A549 (cell line): ENCODE results near the gene SSH2. TPM values are rescaled to one million over a fixed set of nuclear protein-coding genes. Genes with fewer than 3 reads are reported as not detected.
"Not testable (repeated sequence)": the region's sequence is repeated elsewhere in the genome, so short reads cannot be mapped to it uniquely, and the experiment has no call there.

Experiments
- ATAC-seq, 2 experiments: fragments of 200-7000 bp in 1 of 2; fragments of >200 bp in 1 of 2; cut with Nextera tagmentation in 1 of 2; cut with Tn5 transposase in 1 of 2; 3 replicates each; pipeline versions ENCODE4 v1.8.0 to v1.9.1; 2018 to 2020; ENCODE audit warnings: mild to moderate bottlenecking in 1 of 2, moderate library complexity in 1 of 2
- CTCF ChIA-PET: fragments of 300-600 bp; sonication (Branson Sonifier 250); formaldehyde crosslinking; extraction: SDS; loops from one replicate; lab custom pipeline; 2021; ENCODE audit warnings: antibody characterized with exemption, inconsistent platforms; lab: Yijun Ruan, JAX
- POLR2A ChIA-PET: fragments of 350-600 bp; formaldehyde crosslinking; extraction: SDS; loops from one replicate; lab custom pipeline; 2021; ENCODE audit warnings: antibody characterized with exemption, inconsistent platforms; lab: Yijun Ruan, JAX
- DNase-seq, 2 experiments: peaks; one replicate each; pipeline versions ENCODE4 v3.0.0 to v3.0.0-alpha.2; 2011 to 2016; ENCODE audit warnings: low read depth in 1 of 2, low spot score in 1 of 2
- FAIRE-seq: peaks from 2 replicates; lab custom pipeline; 2011; peaks lifted over from hg19 to GRCh38; lab: Jason Lieb, UNC
- H3K27ac ChIP-seq, 2 experiments: fragments of >200 bp; sonication (Bioruptor Twin); formaldehyde crosslinking; 3 replicates each; pipeline ENCODE4 v1.5.1; 2016 to 2017
- H3K4me1 ChIP-seq: fragments of >200 bp; sonication (Bioruptor Twin); formaldehyde crosslinking; 3 replicates; pipeline ENCODE4 v1.6.1; 2016
- H3K4me2 ChIP-seq: fragments of >200 bp; sonication (Bioruptor Twin); formaldehyde crosslinking; 3 replicates; pipeline ENCODE4 v1.6.1; 2016
- H3K4me3 ChIP-seq: fragments of >200 bp; sonication (Bioruptor Twin); formaldehyde crosslinking; 3 replicates; pipeline ENCODE4 v1.5.1; 2016
- H3K9me3 ChIP-seq: fragments of >200 bp; sonication (Bioruptor Twin); formaldehyde crosslinking; 3 replicates; pipeline ENCODE4 v1.6.1; 2016
- BHLHE40 ChIP-seq: IDR thresholded peaks from 2 replicates; pipeline ENCODE4 v1.6.1; 2012; ENCODE audit warnings: low read depth, low read length, inconsistent platforms
- CBX2 ChIP-seq: fragments of 200-600 bp; sonication (generic); IDR thresholded peaks from 2 replicates; pipeline ENCODE4 v1.6.1; 2016; ENCODE audit warnings: low read depth, mild to moderate bottlenecking, borderline replicate concordance
- CHD4 ChIP-seq: fragments of 200-600 bp; sonication (generic); IDR thresholded peaks from 2 replicates; pipeline ENCODE4 v1.6.1; 2016; ENCODE audit warnings: antibody characterized with exemption, mild to moderate bottlenecking, borderline replicate concordance
- EP300 ChIP-seq, 2 experiments: fragments of >200 bp; sonication (Bioruptor Twin); formaldehyde crosslinking; IDR thresholded peaks; 2 replicates in 1 of 2; 3 replicates in 1 of 2; pipeline ENCODE4 v1.6.1; 2016 to 2017
- HDAC2 ChIP-seq: fragments of 200-600 bp; sonication (generic); IDR thresholded peaks from 2 replicates; pipeline ENCODE4 v1.6.1; 2016
- HOXA7 ChIP-seq: fragments of 250-450 bp; sonication (Bioruptor Pico); IDR thresholded peaks from 2 replicates; pipeline ENCODE4 v1.5.0; 2020; ENCODE audit warnings: mild to moderate bottlenecking, moderate library complexity
- HOXB5 ChIP-seq: fragments of 250-450 bp; sonication (Bioruptor Pico); IDR thresholded peaks from 2 replicates; pipeline ENCODE4 v1.5.0; 2020; ENCODE audit warnings: mild to moderate bottlenecking, moderate library complexity
- JUN ChIP-seq, 2 experiments: fragments of >200 bp; sonication (Bioruptor Twin); formaldehyde crosslinking; IDR thresholded peaks; 2 replicates in 1 of 2; 3 replicates in 1 of 2; pipeline ENCODE4 v1.6.1; 2016 to 2017
- JUNB ChIP-seq: fragments of >200 bp; sonication (Bioruptor Twin); formaldehyde crosslinking; IDR thresholded peaks from 2 replicates; pipeline ENCODE4 v1.6.1; 2016
- MAZ ChIP-seq: fragments of 150-350 bp; IDR thresholded peaks from 2 replicates; pipeline ENCODE4 v1.6.1; 2014; ENCODE audit warnings: antibody characterized with exemption, low read depth, low read length, borderline replicate concordance
- POLR2AphosphoS2 ChIP-seq: conservative IDR thresholded peaks from 2 replicates; pipeline ENCODE4 v1.6.1; 2012; ENCODE audit warnings: low read length, improper control_type of control experiment, inconsistent platforms
- RNF2 ChIP-seq: fragments of 200-600 bp; sonication (generic); IDR thresholded peaks from 2 replicates; pipeline ENCODE4 v1.6.1; 2016; ENCODE audit warnings: low read depth, mild to moderate bottlenecking, antibody characterized with exemption, moderate library complexity, borderline replicate concordance
- TFCP2L1 ChIP-seq: fragments of 250-450 bp; sonication (Bioruptor Pico); IDR thresholded peaks from 2 replicates; pipeline ENCODE4 v1.5.0; 2021; ENCODE audit warnings: mild to moderate bottlenecking
- TP53 ChIP-seq: fragments of 250-450 bp; sonication (Bioruptor Pico); IDR thresholded peaks from 2 replicates; pipeline ENCODE4 v1.5.0; 2021; ENCODE audit warnings: mild to moderate bottlenecking, moderate library complexity
- USF2 ChIP-seq: fragments of 450-650 bp; IDR thresholded peaks from 2 replicates; pipeline ENCODE4 v1.6.1; 2014; ENCODE audit warnings: antibody characterized with exemption
- ZC3H11A ChIP-seq: fragments of 450-650 bp; IDR thresholded peaks from 2 replicates; pipeline ENCODE4 v1.6.1; 2014; ENCODE audit warnings: antibody characterized with exemption, mild to moderate bottlenecking
- ZNF302 ChIP-seq: fragments of 250-450 bp; sonication (Bioruptor Pico); IDR thresholded peaks from 2 replicates; pipeline ENCODE4 v1.9.0; 2021; ENCODE audit warnings: inconsistent platforms, mild to moderate bottlenecking, moderate library complexity
- WGBS: methylation state at CpG from one replicate; pipeline ENCODE4 v1.1.6; 2017; ENCODE audit errors: missing lambda C conversion rate; 5-methylcytosine and 5-hydroxymethylcytosine counted together
- polyA plus RNA-seq, 4 experiments: library from polyadenylated mRNA; depleted of rRNA in 3 of 4; stranded (reverse); fragments of >200 nt; fragmentation: RNase III in 1 of 4; extraction: RNeasy Plus Mini Kit Qiagen cat#74134 plus additional on column Dnase treatment in 1 of 4; gene quantifications; 2 replicates in 3 of 4; 3 replicates in 1 of 4; pipeline ENCODE4 v1.2.3, GENCODE V29; 2011 to 2017
- TF ChIP-seq, protein P1 (sequence below): fragments of 150-350 bp; IDR thresholded peaks from 2 replicates; pipeline ENCODE4 v1.6.1; 2014; ENCODE audit warnings: low read depth, mild to moderate bottlenecking, low read length
- TF ChIP-seq, protein P2 (sequence below): fragments of >200 bp; sonication (Bioruptor Twin); formaldehyde crosslinking; IDR thresholded peaks from 3 replicates; pipeline ENCODE4 v1.6.1; 2016

Gene SSH2
- polyA plus RNA-seq, 2 of the 4 experiments (the other 2 are of a cell fraction), result 20.7 to 24.5 TPM

DNA sequence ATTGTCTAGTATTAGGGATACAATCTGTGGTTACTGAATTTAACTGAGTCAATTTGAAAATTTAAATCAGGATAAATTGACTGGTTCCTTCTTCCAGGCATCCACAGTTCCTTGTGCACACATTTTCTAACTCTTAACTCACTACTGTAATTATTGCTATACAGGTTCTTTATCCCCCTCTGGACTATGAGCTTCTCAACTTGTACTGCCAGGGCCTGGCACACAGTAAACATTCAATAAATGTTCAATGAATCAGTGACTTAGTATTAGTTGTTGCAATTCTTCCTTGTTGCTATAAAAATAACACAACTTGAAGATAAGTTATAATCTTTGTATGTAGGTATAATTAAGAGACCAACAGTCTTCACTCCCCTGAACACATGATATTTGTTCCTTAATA lies 67.9 kb downstream of the SSH2 start:
- DNase-seq (no peak), FAIRE-seq (no peak), ATAC-seq (no peak)
- Histone ChIP-seq H3K27ac (no peak overlapping the region), H3K4me3 (no peak overlapping the region), H3K9me3 (no peaks in the 10 kb centered on the region), H3K4me2 (no peak overlapping the region), H3K4me1 (no peaks in the 10 kb centered on the region)
- TF ChIP-seq JUNB (no peak), ZNF302 (CRISPR knock-in tag) (no peak), MAZ (no peak), HOXA7 (CRISPR knock-in tag) (no peak)
- TF ChIP-seq, protein P1, sequence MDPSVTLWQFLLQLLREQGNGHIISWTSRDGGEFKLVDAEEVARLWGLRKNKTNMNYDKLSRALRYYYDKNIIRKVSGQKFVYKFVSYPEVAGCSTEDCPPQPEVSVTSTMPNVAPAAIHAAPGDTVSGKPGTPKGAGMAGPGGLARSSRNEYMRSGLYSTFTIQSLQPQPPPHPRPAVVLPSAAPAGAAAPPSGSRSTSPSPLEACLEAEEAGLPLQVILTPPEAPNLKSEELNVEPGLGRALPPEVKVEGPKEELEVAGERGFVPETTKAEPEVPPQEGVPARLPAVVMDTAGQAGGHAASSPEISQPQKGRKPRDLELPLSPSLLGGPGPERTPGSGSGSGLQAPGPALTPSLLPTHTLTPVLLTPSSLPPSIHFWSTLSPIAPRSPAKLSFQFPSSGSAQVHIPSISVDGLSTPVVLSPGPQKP, result no peak
- POLR2A ChIA-PET, result no interaction called here
- CTCF ChIA-PET, result interaction anchor here (0.6 to 4.9 kb wide), 4 partner anchors 18 to 234 kb away, joined by 3 to 31 read pairs (median 5); partner anchors contain the start of gene SSH2

GRCh38 chr17:29859445-29859844 lies 70.6 kb downstream of the SSH2 start:
- not testable (repeated sequence) for ATAC-seq

GRCh38 chr17:29857823-29858222 lies 72.2 kb downstream of the SSH2 start:
- no peak for FAIRE-seq
- TF ChIP-seq TP53 (CRISPR knock-in tag) (no peak), HOXB5 (CRISPR knock-in tag) (no peak), CBX2 (no peak), CHD4 (no peak), MAZ (no peak), BHLHE40 (no peak), RNF2 (no peak), ZC3H11A (no peak), EP300 (IDR thresholded peaks at IDR 0.05) (no peak), USF2 (no peak), JUN (IDR thresholded peaks at IDR 0.05) (no peak), TFCP2L1 (CRISPR knock-in tag) (no peak), HDAC2 (no peak), POLR2AphosphoS2 (no peak)
- TF ChIP-seq, protein P2, sequence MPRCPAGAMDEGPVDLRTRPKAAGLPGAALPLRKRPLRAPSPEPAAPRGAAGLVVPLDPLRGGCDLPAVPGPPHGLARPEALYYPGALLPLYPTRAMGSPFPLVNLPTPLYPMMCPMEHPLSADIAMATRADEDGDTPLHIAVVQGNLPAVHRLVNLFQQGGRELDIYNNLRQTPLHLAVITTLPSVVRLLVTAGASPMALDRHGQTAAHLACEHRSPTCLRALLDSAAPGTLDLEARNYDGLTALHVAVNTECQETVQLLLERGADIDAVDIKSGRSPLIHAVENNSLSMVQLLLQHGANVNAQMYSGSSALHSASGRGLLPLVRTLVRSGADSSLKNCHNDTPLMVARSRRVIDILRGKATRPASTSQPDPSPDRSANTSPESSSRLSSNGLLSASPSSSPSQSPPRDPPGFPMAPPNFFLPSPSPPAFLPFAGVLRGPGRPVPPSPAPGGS, result no peak
- TF ChIP-seq, protein P1, result no peak
- ATAC-seq, result no peak
- H3K4me2 ChIP-seq, result no peak overlapping the region
- CTCF ChIA-PET, result no interaction called here
- peaks cover 13% of the 10 kb centered on the region for H3K4me1 ChIP-seq
- POLR2A ChIA-PET, result no interaction called here
- H3K4me3 ChIP-seq, result no peak overlapping the region
- H3K9me3 ChIP-seq, result no peaks in the 10 kb centered on the region
- no peak for DNase-seq
- H3K27ac ChIP-seq, result no peak overlapping the region

More at GRCh38 chr17:29859445-29859844, 70.6 kb downstream of the SSH2 start:
- H3K4me2 ChIP-seq, FAIRE-seq, H3K4me3 ChIP-seq, H3K27ac ChIP-seq, H3K9me3 ChIP-seq, DNase-seq, H3K4me1 ChIP-seq, POLR2A ChIA-PET: not testable (repeated sequence)
- CTCF ChIA-PET, result interaction anchor here (0.9 to 1.1 kb wide), 2 partner anchors 8 to 52 kb away, joined by 3 read pairs; no protein-coding TSS in a partner anchor
- WGBS, result 71% methylated on average over 4 of the region's 4 CpGs
